NCI-H446 (cell line): ENCODE results near the gene NFIB.
A peak's percentile ranks its signal among the peaks of the same experiment; 100 is the strongest.

Source experiments
- DNase-seq, 2 experiments: peaks; one replicate each; lab custom pipeline; 2025; lab: John Stamatoyannopoulos, UW

The NFIB gene

DNA sequence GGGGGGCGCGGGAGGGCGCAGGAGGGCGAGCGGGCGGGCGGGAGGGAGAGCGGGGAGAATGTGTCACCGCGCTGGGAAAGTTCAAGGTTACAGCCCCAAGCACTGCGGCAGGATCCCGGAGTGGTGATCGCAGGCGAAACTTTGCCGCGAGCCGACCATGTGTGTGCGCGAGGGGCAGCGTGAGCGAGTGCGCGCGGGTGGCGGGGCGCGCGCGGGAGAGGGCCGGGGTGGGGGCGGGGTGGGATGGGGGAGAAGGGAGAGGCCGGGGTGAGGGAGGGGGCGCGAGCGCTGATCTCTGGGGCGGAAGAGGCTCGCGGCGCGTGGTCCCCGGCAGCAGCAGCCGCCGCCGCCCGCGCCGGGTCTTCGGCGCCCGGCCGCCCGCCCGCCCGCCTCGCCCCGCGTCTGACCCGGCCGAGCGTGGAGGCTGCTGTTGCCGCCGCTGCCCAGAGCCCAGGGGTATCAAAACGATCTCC is at the start of gene NFIB:
NFIB (minus strand) TSS at position 191 of the 473 bp plus-strand sequence. CDS start 630 bp downstream, outside the sequence.
- peak; percentile 100 for DNase-seq

DNA sequence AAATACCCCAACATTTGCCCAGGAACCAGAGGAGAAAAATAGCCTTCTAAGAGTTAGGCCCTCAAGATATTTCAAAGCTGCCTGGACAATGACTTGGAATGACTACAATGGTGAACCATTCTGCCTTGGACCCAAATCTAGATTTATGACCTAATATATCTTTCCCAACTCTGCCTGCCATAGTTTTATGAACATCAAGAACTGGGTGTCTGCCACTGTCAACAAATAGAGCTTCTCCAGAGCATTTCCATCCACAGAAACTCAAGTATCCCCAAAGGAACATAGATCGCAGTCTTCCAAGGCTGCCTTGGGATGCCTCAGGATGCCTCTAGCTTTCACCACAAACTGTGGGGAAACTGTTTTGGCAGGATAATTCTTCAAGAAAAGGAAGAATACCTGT is 48.2 kb upstream of the NFIB start:
- peak; percentile 95 to 96 for DNase-seq

DNA sequence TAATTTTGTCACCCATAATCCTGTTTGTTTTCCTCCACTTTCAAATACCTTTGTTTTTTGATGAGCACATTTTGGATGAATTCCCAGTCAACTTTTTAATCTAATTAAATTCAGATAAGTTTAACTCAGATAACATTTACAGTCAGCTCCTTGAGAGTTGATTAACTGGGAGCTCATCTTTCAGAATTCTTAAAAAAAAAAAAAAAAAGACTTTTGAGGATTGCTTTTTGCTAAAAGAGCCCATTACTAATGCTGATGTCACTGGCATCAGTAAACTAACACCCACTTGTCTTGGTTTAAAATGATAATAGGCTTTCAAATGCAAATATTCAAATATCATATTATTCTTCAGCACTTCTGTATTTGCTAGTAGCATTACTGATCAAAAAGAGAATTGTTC is 47.1 kb upstream of the NFIB start:
- no peak for DNase-seq

DNA sequence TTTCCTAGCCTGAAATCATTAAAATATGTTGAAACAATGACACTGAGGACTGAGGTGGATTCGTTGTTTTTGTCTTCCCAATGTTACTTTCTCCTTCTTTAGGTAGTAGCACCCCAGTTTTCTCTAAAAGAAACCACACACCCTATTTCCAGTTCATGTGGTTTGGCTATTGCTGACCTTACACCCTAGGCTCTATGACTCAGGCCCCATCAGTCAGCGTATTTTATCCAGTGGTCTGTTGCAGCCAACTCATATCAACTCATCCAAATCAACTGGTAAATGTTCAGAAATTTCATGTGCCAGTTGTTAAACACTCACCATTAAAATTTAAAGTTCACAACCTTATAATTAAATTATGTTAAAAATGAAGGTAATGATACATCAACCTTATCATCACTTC is 44.6 kb upstream of the NFIB start:
- DNase-seq, result no peak

DNA sequence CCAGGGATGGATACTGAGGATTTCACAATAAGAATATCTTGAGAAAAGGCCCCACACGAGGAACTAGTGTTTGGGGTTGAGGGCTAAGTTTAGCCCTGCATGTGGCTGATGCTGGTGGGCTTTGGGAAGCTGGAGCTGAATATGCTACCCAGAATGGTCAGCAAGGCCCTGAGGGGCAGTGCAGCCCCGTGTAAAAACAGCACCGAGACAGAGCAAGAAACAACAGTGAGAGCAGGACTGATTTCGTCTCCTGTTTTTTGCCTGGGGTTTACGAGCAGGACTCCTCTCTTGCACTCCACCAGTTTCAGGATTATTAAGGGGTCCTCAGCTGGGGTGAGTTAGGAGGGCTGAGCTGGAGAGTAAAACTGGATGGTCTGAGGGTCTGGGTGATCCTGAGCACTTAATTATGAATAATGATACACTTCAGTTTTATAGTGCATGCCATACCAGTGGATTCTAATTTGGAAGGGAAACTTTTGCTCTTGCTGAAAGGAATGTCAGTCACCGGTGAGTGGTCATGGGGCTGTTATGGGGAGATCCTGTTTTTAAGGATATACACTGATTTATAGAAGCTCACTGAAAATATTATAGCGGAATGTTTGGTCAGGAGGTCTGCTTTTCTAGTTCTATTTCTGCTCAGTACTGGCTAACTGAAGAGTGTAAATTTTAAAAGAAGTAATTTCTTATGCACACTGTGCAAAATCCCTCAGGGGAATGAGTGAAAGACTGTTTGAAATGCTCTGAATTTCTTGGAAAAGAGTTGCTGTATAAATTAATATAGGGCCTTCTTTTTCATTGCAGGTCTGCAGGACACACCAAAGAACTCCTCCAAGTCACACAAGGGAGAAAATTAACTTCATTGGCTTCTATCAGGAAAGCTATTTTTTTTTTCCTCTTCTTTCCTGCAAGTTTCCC is 42.7 kb upstream of the NFIB start:
- no peak for DNase-seq

DNA sequence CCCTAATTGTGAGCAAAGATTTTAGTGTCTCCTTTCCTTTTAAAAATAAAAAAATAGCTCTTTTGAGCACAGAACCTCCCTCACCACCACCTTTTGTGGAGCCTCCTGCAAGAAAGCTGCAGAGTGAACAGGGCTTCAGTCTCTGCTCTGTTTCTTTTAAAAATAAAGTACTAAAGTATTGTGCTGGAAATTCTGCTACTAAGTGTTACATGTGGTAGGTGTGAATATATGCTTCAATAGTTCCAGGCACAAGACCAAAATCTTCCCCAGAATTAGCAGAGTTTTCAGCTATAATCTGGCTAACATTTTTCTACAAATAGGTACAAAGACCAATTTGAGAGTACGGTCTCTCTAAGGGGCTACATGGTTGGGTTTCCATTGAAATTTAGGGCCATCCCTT is 40.3 kb upstream of the NFIB start:
- DNase-seq, result peak in 1 of 2 experiments; percentile 92

DNA sequence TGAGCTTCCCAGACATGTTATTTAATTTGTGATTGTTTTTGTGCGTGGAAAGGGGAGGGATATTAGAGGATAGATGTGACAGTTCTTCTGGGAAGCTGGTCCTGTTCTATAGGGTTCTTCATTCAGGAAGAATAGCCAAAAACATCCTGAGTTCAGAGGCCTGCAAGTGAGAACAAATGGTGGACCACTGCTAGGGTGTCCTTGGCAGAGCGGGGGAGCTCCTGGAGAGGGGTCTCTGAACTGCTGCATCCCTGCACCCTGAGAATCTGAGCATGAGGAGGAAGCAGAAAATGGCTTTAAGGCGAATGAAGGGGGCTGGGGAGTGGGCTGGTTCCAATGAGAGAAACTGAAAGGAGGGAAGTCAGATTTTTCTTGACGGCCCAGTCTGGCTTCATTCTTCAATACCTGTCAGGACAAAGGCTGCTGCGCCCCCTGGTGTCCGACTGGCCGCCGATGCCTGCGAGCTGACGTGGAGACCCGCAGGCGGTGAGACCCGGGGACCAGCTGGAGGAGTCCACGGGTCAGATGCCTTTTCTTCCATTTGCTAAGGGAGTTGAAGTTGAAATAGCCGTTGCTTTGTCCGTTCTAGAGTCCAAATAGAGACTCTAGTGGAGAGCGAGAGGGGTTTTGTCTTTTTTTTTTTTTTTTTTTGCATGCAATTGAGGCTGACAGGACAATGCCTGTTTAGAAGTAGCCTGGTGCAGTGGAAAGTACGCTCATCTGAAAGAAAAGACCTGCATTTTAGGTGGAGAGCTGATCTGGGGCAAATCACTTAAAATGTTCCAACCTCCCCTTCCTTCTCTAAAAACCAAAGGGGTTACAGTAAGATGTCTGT is 39.5 kb upstream of the NFIB start:
- peak; percentile 100 for DNase-seq

DNA sequence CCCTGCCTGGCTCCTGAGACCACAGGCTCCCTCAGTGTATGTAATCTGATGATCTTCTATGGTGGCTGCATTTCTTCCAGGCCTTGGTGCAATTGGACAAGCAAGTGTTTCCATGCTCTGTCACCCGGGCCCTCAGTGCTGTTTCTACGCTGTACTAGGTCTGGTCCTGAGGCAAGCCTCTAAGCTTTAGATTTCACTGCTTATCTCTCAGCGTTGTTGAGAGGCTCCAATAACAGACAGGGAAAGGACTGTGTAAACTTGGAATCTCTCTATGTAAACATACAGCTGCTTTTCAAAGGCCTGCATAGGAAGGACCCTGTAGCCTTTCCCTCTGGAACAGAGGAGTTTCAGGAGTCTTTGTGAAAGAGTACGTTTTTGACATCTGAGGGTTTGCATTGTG is 38.6 kb upstream of the NFIB start:
- DNase-seq, result peak; percentile 94 to 99

DNA sequence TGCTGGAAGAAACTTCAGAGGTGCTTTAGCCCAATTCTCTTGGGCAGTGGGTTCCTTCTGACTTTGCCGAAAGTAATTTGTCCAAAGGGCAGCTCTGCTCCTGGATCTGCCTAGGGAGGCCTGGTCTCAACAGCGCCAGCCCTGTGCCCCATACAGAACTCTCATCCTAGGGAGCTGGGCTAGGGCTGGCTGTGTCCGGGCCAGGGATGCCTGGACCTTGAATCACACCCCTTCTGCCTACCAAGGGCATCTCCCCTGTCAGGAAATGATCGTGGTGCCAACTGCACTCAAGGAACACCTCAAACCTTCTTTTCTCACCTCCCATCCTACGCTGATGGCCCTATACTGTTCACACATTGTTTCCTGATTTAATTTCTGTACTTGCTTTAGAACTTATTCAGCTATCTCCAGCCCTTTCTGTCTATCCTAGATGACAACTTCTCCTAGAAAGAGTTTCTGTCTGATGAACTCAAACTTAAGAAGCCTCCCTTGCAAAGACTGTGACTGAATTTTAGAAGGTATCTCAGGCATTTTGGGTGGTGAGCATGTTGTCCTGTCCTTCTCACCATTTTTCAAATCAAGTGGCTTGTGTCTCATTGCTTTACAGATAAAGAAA is 37.4 kb upstream of the NFIB start:
- DNase-seq, result peak; percentile 98 to 100

DNA sequence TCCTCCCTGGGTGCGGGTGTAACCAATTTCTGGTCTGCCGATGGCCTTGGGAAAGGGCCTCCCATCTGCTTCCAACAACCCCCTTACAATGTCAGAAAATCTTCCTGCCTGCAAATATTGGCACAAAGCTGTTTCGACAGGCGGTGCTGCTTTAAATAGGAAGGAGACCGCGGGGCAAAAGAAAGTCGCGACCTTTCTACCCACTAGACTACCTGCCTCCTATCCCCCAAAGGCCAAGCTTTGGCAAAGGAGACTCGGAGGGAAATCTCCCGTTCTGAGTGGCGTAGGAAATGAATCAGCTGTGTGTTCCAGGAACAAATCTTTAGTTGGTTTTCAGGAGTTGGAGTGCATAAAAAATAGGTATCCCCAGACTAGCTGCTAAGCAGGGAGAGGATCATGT is 36.8 kb upstream of the NFIB start:
- peak; percentile 100 for DNase-seq

DNA sequence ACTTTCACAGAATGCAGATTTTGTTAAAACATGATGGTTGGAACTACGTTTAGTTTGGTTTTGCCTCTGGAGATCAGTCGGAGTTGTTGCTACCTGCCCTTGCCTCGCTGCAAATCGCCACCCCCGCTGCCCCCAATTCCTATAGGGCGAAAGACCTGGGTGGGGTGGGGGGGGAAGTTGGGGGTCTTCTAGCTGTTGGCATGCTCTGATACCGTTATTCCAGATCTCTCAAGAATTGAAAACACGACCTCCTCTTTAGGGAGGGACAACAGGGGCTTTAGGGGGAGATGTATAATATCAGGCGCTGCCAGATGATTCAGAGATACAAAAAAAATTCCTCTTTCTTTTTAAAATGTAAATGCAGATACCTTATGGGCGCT is 36.4 kb upstream of the NFIB start:
- no peak for DNase-seq

DNA sequence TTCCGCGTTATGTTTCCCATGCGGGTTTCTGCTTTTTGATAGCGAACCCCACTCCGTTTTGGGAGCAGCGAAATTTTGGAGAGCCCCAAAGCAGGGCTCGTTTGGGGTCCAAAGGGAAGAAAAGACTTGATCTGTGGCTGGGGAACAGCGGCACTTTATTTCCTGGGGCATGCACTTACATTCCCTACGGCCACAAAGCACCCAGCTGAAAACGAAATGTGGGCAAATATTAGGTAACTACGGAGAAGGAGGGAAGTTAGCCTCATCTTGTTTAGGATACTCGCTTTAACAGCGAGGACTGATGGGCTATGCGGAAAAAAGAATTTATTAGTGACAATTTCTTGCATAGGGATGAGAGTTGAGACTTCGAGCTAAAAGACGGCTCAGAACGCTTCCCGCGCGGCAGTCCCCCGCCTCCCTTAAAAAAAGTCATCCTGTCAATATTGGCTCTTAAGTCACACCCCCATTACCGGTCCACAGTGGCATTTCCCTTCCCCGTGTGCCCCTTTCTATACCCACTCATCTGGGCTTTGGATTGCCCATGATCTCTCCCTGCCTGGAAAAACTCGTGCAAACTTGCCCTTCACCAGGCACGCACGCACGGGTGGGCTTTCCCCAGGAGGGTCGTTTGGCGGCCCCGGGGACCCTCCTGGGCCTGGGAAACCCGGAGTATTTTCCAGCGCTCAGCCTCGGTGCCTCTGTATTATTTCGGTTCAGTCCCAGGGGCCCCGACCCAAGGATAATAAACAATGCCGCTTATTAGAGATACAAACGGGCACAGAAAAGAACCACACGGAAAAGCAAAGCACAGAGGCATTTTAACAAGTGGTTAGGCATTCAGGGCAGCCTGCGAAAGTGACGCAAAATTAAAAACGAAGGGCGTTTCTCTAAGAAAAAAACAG is 35.8 kb upstream of the NFIB start:
- peak; percentile 98 to 100 for DNase-seq

DNA sequence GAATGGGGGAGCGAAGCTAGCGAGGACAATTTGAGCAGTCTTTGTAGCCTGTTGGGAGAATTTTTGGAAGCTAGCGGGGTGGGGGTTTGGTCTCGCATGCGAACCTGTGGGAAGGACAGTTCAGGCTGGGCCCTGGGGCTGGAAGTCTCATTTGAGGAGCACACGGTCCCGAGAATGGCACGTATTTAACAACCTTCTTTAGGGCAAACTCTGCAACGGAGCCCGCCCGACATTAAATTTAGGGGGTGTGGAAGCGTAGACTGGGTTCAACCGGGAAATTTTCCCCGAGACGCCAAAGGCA is 35.2 kb upstream of the NFIB start:
- DNase-seq, result peak in 1 of 2 experiments; percentile 99

DNA sequence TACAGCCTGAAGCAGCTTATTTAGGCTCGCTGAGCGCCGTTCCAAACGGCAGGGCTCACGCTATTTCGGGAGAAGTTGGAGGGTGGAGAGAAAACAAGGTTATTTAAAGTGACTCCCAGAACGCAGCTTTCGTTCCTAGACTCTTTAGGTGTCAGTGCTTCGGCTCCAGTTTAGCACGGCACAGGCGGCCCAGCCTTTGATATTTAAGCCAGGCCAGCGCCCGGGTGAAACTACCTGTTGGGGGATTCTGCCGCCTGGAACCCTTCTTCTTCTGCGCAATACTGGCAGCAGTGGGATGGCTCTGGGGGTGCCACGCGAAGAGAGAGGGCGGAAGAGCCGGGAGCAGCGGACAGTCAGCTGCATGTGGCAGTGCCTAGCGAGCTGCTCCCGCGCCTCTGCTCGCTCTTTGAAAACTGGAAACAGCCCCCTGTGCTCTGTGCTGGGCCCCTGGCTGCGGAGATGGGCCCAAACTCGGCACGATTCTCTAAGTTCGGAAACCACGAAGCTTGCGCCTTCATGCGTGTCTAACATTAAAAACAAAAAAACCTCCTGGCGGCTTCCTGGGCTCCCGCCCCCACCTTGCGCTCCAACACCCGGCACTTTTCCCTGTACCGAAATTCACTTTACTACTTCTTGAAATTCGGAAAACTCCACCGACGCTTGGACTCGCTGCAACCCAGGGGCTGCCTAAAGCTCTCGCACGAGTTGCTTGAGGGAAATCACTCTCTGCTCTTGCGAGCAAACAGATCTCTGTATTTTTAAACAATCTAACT is 34.6 kb upstream of the NFIB start:
- DNase-seq, result peak; percentile 100

DNA sequence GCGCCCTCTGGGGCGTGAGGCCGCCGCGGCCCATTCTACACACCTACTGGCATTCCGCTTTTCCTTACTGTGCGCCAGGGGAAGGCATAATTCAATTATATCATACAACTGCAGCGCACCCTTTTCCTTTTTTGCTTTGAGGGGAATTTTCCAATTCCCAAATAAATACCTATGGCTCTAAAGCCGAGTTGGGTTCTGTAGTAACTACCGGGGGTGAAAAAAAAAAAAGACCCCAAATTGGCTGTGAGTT is 34.1 kb upstream of the NFIB start:
- DNase-seq, result no peak

DNA sequence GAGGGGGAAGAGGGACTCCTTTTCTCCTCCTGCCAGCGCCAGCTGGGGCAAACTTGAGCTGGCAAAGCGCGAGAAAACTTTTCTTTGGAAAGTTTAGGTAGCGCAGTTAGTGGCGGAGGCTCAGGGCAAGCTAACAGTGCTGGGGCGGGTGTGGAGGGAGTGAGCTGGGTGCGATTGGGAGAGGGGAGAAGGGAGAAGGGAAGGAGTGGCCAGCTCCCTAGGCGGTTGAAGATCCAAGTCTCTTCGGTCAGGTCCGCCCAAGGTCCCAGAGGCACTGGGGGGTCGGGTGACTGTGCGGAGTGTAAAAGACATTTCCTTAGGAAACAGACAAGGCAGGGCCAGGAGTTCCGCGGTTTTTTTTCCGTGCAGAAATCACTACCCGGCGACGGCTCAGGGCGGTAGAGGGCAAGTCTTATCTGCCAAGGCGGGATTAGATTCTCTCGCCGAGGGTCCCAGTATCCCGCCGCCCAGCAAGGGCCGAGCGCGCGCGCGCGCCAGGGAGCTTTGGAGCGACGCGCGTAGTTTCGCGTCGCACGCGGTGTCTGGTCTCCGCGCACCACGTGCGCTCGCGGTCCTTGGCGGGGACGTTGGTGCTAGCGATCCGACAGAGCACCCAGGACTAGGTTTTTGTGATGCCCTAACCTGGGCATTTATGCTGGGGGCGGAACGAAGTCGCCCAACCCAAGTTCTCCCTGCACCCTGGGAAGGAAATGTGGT is 33.6 kb upstream of the NFIB start:
- peak; percentile 100 for DNase-seq

DNA sequence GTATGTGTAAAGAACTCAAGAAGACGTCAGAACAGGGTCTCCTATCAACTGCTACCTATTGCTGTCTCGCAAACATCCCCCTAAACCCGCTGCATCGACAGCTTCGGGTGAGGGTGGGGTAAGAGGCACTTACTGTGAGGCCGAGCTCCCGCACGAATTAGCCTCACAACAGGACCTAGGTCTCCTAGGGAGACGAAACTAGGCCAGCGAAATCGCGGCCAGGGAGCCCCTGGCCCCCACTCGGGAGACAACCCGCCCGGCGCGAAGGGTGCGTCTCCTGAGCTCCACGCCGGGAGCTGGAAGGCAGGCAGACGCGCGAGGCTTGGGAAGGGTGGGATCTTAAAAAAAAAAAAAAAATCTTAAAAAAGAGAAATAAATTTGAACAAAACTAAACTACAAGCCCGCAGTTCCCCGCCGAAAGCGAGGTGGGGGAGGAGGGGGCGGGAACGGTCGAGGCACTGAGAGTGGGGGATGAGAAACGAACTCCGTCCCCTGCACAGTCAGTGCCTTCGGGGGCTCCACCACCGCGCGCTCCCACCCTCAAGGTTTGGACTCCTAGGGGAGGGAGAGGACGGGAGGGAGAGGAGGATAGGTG is 33.0 kb upstream of the NFIB start:
- DNase-seq, result peak; percentile 100

DNA sequence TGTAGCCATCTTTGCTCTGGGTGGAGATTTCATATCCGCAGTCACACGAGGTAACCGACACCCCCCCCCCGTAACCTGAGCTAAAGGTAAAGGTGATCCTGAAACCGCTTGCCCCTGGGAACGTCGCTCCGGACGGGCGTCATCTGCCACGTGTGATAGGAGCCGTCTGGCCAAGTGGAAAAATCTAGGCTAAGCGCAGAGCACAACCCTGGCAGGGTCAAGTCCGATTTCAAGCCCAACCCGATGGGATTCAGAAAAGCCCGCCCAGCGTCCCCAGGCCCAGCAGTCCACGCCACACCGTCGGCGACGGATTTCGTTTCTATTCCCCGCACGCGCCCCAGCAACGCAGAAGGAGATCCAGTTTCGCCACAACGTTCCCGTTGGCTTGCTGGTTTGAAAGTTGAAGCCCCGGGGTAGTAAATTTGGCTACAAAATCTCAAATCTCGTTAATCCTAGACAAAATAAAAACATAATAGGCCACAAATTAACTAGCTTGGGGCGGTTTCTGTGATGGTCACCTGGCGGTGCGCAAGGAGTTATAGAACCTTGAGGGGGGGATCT is 32.4 kb upstream of the NFIB start:
- DNase-seq, result peak; percentile 100

DNA sequence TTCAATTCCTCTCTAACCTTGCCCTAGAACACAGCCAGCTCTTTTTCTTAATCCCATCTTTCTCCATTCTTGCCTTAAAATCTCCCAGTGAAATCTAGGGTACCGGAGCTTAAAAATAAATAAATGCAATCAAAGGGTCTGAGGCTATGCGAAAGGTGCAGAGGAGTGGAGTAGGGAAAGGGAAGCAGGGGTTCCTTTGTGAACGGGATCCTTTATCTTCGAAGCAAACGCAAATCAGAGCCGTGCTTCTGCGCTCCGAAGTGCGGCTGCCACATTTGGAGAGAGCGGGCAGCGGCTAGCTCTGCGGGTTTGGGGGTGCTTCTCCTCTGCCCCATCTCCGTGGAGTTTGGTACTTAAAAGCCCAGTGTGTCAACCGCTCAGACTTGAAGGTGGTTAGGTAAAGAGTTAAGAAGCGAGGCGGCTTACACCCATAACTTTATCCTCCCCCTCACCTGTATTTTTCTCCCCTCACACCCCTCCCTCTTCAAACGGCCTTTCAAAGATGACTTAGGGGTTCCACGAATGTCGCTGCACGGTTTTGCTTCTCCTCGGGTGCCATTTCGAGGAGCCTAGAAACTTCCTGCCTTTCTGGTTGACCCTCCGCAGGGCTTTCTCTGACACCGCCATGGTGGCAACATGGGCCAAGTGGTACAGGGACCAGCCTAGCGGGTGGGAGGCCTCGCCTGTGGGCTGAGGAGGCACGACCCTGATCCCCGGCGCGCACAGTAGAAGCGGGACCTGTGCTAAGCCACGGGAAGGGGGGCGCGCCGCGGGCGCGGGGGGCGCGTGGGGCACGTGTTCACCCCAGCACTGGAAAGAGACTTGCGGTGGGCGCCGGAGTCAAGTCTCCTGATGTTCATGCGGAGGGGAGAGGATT is 31.7 kb upstream of the NFIB start:
- peak; percentile 99 to 100 for DNase-seq
